GM12878 (cell line): ENCODE data around the gene RND2. TPM values are rescaled to one million over a fixed set of nuclear protein-coding genes. Genes with fewer than 3 reads are reported as not detected.

Source experiments
- ASH2L ChIP-seq: fragments of 300-600, 200-600 bp; sonication (generic); IDR thresholded peaks from 2 replicates; pipeline ENCODE4 v1.6.1; 2017; ENCODE audit warnings: low read depth, mild to moderate bottlenecking, borderline replicate concordance
- BHLHE40 ChIP-seq, 2 experiments: fragments of 450-650 bp in 1 of 2; IDR thresholded peaks; 2 replicates each; pipeline ENCODE4 v1.6.1; 2011 to 2017; ENCODE audit warnings: low read depth in 2 of 2, borderline replicate concordance in 1 of 2, improper control_type of control experiment in 1 of 2, low read length in 1 of 2, mild to moderate bottlenecking in 1 of 2
- CBFB ChIP-seq: IDR thresholded peaks from 2 replicates; pipeline ENCODE4 v1.6.1; 2016; ENCODE audit warnings: antibody characterized with exemption, low read depth
- ESRRA ChIP-seq: IDR thresholded peaks from 2 replicates; pipeline ENCODE4 v1.6.1; 2012; ENCODE audit warnings: mild to moderate bottlenecking, low read length, improper control_type of control experiment
- IRF4 ChIP-seq: IDR thresholded peaks from 2 replicates; pipeline ENCODE4 v1.6.1; 2011; ENCODE audit warnings: low read depth, low read length
- KDM1A ChIP-seq: fragments of 200-600 bp; sonication (generic); IDR thresholded peaks from 2 replicates; pipeline ENCODE4 v1.6.1; 2016; ENCODE audit warnings: borderline replicate concordance
- MEF2B ChIP-seq: fragments of 450-650 bp; IDR thresholded peaks from 2 replicates; pipeline ENCODE4 v1.6.1; 2018; ENCODE audit warnings: mild to moderate bottlenecking, moderate library complexity; ENCODE audit not compliant: partially characterized antibody, poor library complexity, severe bottlenecking
- MXI1 ChIP-seq: fragments of 150-350 bp; IDR thresholded peaks from 2 replicates; pipeline ENCODE4 v1.6.1; 2011; ENCODE audit warnings: low read depth, mild to moderate bottlenecking, inconsistent platforms, low read length, improper control_type of control experiment
- NFIC ChIP-seq: IDR thresholded peaks from 2 replicates; pipeline ENCODE4 v1.6.1; 2012; ENCODE audit warnings: low read depth, mild to moderate bottlenecking, inconsistent platforms, low read length, moderate library complexity
- NFYA ChIP-seq: IDR thresholded peaks from 2 replicates; pipeline ENCODE4 v1.6.1; 2011; ENCODE audit warnings: low read depth, mild to moderate bottlenecking, low read length, improper control_type of control experiment, borderline replicate concordance
- NFYB ChIP-seq: IDR thresholded peaks from 2 replicates; pipeline ENCODE4 v1.6.1; 2011; ENCODE audit warnings: low read depth, mild to moderate bottlenecking, low read length, improper control_type of control experiment, moderate library complexity; ENCODE audit not compliant: insufficient read depth
- NR2C2 ChIP-seq: IDR thresholded peaks from 2 replicates; pipeline ENCODE4 v1.6.1; 2011; ENCODE audit warnings: borderline replicate concordance, low read depth; ENCODE audit not compliant: control insufficient read depth, insufficient read length
- NR2F1 ChIP-seq: fragments of 450-650 bp; conservative IDR thresholded peaks from 2 replicates; pipeline ENCODE4 v1.6.1; 2017; ENCODE audit warnings: mild to moderate bottlenecking
- POLR2AphosphoS5 ChIP-seq: IDR thresholded peaks from 2 replicates; pipeline ENCODE4 v1.6.1; 2011; ENCODE audit warnings: mild to moderate bottlenecking, low read length, inconsistent platforms
- RAD21 ChIP-seq: IDR thresholded peaks from 2 replicates; pipeline ENCODE4 v1.6.1; 2011; ENCODE audit warnings: mild to moderate bottlenecking, low read depth, low read length, moderate library complexity; ENCODE audit not compliant: insufficient read depth
- RBBP5 ChIP-seq: fragments of 200-600 bp; sonication (generic); conservative IDR thresholded peaks from 2 replicates; pipeline ENCODE4 v1.6.1; 2016
- RUNX3 ChIP-seq: IDR thresholded peaks from 2 replicates; pipeline ENCODE4 v1.6.1; 2012; ENCODE audit warnings: low read length, inconsistent platforms
- SIN3A ChIP-seq: IDR thresholded peaks from 2 replicates; pipeline ENCODE4 v1.6.1; 2012; ENCODE audit warnings: low read depth, low read length, improper control_type of control experiment
- TBL1XR1 ChIP-seq: IDR thresholded peaks from 2 replicates; pipeline ENCODE4 v1.6.1; 2012; ENCODE audit warnings: low read depth, low read length, improper control_type of control experiment
- WRNIP1 ChIP-seq: IDR thresholded peaks from 2 replicates; pipeline ENCODE4 v1.6.1; 2011; ENCODE audit warnings: low read depth, low read length, improper control_type of control experiment, borderline replicate concordance
- ZBED1 ChIP-seq: IDR thresholded peaks from 2 replicates; pipeline ENCODE4 v1.6.1; 2016; ENCODE audit warnings: borderline replicate concordance
- polyA plus RNA-seq, 11 experiments: library from polyadenylated mRNA; depleted of rRNA in 4 of 11; unstranded in 6 of 11; stranded (reverse) in 5 of 11; fragments of >200 nt; fragmentation: Nextera tagmentation in 4 of 11; fragmentation: Illumina TruSeq in 1 of 11; extraction: Ambion mirVana in 4 of 11; extraction: Trizol in 1 of 11; gene quantifications; 1 replicate in 1 of 11; 2 replicates in 10 of 11; pipeline versions ENCODE4 v1.2.1 to v1.2.3, GENCODE V29; 2011 to 2016; ENCODE audit warnings: inconsistent platforms in 2 of 11, missing spikeins in 2 of 11, low read depth in 1 of 11
- total RNA-seq, 4 experiments: library from RNA; depleted of rRNA in 3 of 4; stranded (reverse); fragments of >200 nt in 3 of 4; fragmentation: Illumina TruSeq in 1 of 4; extraction: Trizol in 1 of 4; gene quantifications; 2 replicates each; pipeline versions ENCODE4 v1.2.1 to v1.2.3, GENCODE V29; 2013 to 2021
- TF ChIP-seq, protein P1 (sequence below): fragments of 150-350 bp; IDR thresholded peaks from 2 replicates; pipeline ENCODE4 v1.6.1; 2014; ENCODE audit warnings: mild to moderate bottlenecking, low read depth, low read length
- TF ChIP-seq, protein P2 (sequence below): IDR thresholded peaks from 2 replicates; pipeline ENCODE4 v1.6.1; 2012; ENCODE audit warnings: low read length, inconsistent platforms
- TF ChIP-seq, protein P3 (sequence below): IDR thresholded peaks from 2 replicates; pipeline ENCODE4 v1.6.1; 2011; ENCODE audit warnings: mild to moderate bottlenecking, low read depth, low read length, moderate library complexity; ENCODE audit not compliant: insufficient replicate concordance
- TF ChIP-seq, protein P4 (sequence below): fragments of 450-650 bp; IDR thresholded peaks from 2 replicates; pipeline ENCODE4 v1.6.1; 2017; ENCODE audit warnings: mild to moderate bottlenecking

RND2 gene
- total and polyA plus RNA-seq, 10 of the 15 experiments (the other 5 are each of a cell fraction or from before 2014, with no cell fraction given): 0.01 to 0.05 (median 0.03) TPM; not detected in 6

DNA sequence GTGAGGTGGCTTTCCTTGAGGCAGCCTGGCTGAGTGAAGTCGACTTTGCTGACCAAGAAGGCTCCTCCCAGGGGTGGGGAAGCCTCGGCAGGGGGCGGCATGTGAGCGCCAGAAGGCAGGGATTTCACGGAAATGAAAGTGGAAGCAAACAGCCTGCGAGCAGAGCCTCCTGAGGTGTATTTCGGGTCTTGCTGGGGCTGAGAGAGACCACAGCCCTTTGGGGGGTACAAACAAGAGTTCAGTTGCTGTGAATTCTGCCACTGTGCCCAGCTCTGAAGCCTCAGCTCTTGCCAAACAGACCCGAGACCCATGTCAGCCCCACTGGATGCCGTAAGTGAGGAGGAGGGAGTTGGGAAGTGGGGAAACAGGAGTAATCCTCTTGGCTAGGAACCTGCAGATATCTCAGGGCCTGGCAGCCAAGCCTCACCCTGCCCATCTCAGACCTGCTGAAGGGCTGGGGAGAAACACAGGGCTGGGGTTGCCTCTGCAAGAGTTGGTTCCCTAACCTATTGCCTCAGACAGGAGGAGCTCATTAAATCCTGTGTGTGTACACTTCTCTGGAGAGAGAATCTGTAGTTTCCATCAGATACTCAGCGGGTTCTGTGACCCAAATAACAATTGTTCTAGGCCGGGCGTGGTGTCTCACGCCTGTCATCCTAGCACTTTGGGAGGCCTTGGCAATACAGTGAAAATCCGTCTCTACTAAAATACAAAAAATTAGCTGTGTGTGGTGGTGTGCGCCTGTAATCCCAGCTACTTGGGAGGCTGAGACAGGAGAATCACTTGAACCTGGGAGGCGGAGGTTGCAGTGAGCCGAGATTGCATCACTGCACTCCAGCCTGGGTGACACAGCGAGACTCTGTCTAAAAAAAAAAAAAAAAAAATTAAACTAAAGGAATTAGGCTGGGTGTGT lies 18.1 kb upstream of the RND2 start, which contains the start of gene IFI35 (continued):
- TF ChIP-seq MEF2B: no peak
- TF ChIP-seq IRF4: peak; percentile 38; the same call in 1 of the 2 replicates
- TF ChIP-seq NFIC: no peak
- peak; percentile 65 for TF ChIP-seq SIN3A
- peak; percentile 53; the same call in 1 of the 2 replicates for TF ChIP-seq CBFB
- TF ChIP-seq ESRRA: no peak
- TF ChIP-seq NR2C2: no peak
- TF ChIP-seq, protein P1, sequence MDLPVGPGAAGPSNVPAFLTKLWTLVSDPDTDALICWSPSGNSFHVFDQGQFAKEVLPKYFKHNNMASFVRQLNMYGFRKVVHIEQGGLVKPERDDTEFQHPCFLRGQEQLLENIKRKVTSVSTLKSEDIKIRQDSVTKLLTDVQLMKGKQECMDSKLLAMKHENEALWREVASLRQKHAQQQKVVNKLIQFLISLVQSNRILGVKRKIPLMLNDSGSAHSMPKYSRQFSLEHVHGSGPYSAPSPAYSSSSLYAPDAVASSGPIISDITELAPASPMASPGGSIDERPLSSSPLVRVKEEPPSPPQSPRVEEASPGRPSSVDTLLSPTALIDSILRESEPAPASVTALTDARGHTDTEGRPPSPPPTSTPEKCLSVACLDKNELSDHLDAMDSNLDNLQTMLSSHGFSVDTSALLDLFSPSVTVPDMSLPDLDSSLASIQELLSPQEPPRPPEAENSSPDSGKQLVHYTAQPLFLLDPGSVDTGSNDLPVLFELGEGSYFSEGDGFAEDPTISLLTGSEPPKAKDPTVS: no peak
- no peak for TF ChIP-seq NFYA
- TF ChIP-seq POLR2AphosphoS5: peak; percentile 94
- TF ChIP-seq ASH2L: no peak
- TF ChIP-seq NR2F1: no peak
- peak; percentile 89 for TF ChIP-seq MXI1
- TF ChIP-seq RUNX3: peak; percentile 62
- peak; percentile 75; a peak in 3 of 4 replicates for TF ChIP-seq BHLHE40 (IDR thresholded peaks at IDR 0.05; ENCODE audit: borderline replicate concordance in 1 of 2, low read depth in 2 of 2, low read length in 1 of 2)
- TF ChIP-seq ZBED1: peak; percentile 42; the same call in 1 of the 2 replicates
- TF ChIP-seq, protein P2, sequence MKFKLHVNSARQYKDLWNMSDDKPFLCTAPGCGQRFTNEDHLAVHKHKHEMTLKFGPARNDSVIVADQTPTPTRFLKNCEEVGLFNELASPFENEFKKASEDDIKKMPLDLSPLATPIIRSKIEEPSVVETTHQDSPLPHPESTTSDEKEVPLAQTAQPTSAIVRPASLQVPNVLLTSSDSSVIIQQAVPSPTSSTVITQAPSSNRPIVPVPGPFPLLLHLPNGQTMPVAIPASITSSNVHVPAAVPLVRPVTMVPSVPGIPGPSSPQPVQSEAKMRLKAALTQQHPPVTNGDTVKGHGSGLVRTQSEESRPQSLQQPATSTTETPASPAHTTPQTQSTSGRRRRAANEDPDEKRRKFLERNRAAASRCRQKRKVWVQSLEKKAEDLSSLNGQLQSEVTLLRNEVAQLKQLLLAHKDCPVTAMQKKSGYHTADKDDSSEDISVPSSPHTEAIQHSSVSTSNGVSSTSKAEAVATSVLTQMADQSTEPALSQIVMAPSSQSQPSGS: no peak
- no peak for TF ChIP-seq WRNIP1
- TF ChIP-seq TBL1XR1: no peak
- peak; percentile 63 for TF ChIP-seq RAD21
- TF ChIP-seq, protein P3, sequence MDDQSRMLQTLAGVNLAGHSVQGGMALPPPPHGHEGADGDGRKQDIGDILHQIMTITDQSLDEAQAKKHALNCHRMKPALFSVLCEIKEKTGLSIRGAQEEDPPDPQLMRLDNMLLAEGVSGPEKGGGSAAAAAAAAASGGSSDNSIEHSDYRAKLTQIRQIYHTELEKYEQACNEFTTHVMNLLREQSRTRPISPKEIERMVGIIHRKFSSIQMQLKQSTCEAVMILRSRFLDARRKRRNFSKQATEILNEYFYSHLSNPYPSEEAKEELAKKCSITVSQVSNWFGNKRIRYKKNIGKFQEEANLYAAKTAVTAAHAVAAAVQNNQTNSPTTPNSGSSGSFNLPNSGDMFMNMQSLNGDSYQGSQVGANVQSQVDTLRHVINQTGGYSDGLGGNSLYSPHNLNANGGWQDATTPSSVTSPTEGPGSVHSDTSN: no peak
- TF ChIP-seq, protein P4, sequence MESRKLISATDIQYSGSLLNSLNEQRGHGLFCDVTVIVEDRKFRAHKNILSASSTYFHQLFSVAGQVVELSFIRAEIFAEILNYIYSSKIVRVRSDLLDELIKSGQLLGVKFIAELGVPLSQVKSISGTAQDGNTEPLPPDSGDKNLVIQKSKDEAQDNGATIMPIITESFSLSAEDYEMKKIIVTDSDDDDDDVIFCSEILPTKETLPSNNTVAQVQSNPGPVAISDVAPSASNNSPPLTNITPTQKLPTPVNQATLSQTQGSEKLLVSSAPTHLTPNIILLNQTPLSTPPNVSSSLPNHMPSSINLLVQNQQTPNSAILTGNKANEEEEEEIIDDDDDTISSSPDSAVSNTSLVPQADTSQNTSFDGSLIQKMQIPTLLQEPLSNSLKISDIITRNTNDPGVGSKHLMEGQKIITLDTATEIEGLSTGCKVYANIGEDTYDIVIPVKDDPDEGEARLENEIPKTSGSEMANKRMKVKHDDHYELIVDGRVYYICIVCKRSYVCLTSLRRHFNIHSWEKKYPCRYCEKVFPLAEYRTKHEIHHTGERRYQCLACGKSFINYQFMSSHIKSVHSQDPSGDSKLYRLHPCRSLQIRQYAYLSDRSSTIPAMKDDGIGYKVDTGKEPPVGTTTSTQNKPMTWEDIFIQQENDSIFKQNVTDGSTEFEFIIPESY: no peak
- TF ChIP-seq KDM1A: no peak
- no peak for TF ChIP-seq NFYB
- no peak for TF ChIP-seq RBBP5
